ENCODE results near the gene ZG16B.

The ZG16B gene

DNA sequence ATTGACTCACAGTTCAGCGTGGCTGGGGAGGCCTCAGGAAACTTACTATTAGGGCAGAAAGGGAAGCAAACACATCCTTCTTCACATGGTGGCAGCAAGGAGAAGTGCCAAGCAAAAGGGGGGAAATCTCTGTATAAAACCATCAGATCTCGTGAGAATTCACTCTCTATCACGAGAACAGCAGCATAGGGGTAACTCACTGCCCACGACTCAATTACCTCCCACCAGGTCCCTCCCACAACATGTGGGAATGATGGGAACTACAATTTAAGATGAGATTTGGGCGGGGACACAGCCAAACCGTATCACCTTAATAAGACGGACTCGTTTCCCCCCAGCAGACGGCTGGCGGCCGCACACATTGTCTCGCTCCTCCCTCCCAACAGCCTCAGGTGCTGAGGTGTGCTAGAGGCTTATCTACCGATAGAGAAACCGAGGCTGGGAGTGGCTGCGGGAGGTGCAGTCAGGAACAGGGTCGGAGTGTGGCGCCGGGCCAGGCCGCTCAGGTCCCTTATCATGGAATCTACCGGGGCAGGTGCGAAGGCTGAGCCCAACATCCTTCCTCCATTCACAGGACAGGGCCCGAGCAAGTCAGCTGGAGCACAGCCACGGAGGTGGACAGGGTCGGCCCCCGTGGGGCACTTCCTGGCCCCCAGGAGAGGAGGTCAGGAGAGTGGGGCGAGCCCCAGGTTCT lies 4.9 kb upstream of the ZG16B start:
- no peak for DNase-seq

DNA sequence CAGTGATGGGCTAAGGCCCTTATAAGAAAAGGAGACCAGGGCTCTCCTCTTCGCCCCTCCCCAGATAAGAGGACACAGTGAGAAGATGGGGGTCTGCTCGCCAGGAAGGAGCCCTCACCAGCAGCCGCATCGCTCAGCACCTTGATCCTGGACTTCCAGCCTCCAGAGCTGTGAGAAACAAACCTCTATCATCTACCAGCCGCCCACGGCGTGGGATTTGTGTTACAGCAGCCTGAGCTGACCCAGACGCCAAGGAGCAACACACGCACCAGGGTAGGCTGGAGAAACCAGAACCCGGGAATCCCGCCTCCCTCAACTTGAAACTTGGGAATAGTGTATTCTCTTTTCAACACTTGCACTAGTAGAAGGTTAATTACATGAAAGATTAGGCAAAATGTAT lies 4.2 kb upstream of the ZG16B start:
- DNase-seq, result no peak

DNA sequence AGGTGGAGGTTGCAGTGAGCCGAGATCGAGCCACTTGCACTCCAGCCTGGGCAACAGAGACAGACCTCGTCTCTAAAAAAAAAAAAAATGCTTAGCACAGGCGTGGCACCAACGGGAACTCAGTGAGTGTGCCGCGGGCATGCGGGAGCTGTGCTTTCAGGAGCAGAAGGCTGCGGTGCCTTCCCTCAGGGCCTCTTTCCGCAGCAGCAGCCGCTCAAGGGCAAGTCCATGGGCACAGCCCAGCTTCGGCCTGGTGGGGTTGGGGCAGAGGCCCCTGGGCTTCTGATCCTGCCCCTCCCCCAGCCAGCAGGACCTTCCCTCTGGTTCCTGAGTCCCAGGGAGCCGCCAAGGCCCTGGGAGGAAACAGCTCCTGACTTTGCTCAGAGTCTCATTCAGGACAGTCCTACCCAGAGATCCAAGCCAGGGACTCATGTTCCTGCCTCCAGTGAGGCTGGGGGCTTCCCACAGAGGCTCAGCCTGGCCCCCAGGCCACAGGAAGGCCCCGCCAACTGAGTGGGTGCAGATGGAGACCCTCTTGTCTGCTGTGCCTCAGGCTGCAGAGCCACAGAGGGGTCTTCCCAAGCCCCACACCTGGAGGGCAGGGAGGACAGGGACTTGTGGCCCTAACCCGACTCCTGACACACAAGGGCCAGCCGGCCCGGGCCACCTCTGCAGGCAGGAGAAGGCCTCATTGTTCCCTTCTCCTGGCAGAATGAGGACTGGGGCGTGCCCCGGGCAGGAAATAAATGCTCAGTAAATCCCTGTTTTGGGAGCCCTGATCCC lies 3.3 kb upstream of the ZG16B start:
- DNase-seq, result no peak

DNA sequence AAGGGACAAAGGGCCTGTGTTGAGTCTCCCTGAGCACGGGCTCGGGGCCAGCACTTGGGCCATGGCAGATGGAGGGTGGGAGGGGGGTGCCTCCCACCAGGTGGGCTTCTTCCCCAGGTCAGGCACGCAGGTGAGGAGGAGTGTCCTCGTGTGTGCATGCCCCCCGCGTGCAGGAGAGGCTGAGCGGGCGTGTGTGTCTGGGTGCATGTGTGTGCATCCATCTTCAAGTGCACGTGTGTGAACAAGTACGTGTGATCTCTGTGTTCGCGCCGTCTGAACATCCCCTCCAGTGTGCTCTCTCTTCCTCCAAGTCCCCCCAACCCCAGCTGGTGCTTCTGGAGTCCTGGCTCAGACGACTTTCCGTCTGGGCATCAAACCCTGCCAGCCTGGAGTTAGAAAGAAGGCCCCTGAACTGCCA lies 2.7 kb upstream of the ZG16B start:
- no peak for DNase-seq

DNA sequence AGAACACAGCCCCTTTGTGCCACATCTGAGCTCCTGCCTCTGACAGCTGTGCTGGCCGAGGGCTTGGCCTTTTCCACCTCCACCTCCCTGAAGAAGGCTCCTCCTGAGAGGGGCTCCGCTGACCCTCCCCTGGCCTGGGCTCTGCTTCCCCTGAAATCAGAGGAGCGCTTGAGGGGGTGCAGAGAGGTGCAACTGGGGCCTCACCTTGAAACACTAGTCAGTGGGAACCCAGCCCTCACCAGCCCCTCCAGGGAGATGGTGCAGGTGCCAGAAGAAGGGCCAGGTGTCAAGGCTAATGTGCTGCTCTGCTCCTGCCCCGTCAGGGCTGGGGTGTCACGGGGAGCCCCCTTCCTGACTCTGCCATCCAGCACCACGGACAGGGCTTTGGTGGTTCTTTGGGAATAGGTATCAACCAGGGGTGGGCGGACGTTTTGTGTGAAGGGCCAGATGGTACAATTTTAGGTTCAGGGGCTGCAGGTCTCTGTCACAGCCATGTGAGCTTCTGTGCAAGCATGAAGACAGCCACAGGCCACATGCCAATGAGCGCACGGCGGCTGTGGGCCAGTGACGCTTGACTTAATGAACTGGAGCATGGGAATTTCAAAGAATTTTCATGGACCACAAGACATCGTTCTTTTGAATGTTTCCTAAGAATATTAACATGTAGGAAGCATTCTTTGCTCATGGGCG lies 2.1 kb upstream of the ZG16B start:
- DNase-seq, result no peak

DNA sequence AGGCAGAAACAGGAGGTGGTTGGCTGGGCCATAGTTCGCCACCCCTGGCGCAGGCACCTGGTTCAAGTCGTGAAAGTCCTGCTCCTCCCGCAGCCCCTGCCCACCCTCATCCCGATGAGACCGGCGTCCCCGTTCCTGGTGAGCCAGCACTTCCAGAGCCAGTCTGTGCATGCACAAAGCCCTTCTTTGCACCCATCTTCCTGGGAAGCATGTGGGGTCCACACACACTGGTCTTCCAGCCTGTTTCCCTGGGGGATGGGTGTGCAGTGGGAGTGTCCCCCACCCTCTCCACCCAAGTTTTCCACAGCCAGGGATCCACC lies 1.6 kb upstream of the ZG16B start:
- DNase-seq, result no peak

DNA sequence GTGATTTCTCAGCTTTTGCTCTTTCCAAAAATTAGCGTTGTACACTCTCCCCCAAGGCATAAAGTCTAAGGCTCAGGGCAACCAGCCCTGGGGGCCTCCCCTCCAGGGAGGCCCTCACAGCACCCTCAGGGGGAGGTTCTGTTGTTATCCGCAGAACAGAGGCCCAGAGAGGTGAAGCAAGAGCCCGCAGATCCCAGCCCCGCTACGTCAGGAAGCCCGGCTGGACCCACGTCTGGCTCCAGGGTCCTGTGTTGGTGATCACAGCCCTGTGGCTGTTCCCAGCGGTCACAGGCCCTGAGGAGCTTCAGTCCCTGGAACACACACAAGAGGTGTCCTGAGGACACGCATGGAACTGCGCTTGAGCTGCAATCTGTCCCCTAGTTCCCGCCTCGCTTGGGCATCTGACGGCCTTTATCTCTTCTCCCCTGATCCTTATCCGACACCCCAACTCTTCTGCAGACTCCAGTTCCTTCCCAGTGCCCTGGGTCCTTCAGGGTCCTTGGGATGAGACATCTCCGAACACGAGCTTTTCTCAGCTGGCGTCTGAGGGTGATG lies 1.1 kb upstream of the ZG16B start:
- no peak for DNase-seq

DNA sequence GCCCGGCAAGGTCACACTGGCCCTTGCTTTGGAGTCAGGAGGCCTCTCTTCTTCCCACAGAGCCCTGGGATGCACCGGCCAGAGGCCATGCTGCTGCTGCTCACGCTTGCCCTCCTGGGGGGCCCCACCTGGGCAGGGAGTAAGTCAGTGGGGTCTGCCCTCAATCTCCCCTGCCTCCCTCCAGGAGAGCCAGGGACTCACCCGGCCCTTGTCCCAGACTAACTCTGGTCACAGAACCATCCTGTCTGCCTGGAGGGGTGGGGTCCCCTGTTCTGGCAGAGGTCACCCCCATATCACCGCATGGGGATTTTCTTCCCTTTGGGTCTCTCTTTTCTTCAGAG lies 222 bp downstream of the ZG16B start:
- DNase-seq, result no peak

DNA sequence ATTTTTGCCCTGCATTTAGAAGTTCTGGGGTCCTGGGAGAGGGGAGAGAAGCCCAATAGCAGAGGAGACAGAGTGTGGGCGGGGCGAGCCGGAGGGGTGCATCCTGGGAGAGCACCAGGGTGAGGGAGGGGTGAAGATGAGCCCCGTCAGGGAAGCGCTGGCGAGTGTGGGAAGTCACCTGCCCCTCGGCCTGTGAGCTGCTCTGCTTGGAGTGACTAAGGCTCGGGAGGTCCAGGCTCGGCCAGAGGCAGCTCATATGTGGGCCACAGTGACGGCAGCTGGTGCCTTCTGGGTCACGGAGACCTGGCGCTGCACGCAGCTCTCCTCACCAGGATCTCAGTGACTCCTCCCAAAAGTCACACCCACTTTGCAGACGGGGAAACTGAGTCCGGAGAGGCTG lies 1.1 kb downstream of the ZG16B start:
- DNase-seq, result no peak

DNA sequence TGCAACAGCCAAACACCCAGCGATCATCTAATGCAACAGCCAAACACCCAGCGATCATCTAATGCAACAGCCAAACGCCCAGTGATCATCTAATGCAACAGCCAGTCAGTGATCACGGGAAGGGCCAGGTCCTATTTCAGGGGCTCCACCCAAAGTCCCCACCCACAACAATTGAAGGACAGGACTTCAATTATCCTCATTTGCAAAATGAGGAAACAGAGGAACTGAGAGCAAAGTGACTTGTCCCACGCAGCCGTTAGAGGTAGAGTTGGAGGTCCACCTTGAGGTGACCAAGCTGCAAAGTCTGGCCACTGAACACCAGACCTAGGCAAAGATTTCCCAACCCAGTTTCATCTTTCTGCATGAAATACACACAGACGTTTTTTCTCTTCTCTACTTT lies 3.7 kb downstream of the ZG16B start:
- DNase-seq, result no peak

DNA sequence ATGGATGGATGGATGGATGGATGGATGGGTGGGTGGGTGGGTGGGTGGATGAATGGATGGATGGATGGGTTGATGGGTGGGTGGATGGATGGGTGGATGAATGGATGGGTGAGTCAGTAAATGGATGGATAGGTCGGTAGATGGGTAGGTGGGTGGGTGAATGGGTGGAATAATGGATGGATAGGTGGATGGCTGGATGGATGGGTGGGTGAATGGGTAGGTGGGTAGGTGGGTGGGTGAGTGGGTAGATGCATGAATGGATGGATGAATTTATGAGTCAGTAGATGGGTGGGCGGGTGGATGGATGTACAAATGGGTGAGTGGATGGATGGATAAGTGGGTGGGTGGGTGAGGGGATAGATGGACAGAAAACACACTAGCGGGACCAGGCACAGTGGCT lies 4.9 kb downstream of the ZG16B start:
- DNase-seq, result no peak

DNA sequence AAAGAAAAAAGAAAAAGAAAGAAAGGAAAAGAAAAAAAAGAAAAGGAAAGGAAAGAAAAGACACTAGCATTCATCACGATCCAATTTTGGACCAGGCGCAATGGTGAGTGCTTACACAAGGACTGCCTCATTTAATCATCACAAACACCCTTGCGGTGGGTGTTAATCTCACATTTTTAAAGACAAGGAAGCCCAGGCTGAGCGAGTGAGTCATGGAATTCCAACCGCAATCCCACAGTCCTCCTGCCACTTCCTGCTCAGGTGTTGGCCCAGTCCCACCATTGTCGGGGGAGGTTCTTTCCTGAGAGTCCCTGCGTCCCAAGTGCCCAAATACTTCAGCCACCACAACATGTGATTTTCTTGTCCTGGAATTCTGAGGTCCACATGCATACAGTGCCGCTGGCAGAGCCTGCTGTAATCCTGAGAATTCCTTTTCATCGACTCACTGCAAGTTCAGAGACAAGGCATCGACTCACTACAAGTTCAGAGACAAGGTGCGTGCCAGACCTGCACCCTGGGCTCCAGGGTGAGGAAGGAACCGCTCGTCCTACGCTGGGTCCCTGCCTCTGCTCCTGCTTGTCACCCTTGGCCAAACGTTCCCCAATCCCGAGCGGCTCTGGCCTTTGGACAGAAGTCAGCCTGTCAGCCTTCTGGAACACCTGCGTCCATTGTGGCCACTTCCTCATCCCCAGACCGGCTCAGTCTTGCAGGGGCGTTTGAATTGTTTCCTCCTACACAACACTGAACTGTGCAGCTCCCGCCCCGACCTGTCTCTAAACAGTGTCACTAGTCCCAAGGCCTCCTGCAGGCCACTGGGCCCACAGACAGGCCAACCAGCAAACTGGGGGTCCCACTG lies 5.8 kb downstream of the ZG16B start:
- DNase-seq, result no peak

DNA sequence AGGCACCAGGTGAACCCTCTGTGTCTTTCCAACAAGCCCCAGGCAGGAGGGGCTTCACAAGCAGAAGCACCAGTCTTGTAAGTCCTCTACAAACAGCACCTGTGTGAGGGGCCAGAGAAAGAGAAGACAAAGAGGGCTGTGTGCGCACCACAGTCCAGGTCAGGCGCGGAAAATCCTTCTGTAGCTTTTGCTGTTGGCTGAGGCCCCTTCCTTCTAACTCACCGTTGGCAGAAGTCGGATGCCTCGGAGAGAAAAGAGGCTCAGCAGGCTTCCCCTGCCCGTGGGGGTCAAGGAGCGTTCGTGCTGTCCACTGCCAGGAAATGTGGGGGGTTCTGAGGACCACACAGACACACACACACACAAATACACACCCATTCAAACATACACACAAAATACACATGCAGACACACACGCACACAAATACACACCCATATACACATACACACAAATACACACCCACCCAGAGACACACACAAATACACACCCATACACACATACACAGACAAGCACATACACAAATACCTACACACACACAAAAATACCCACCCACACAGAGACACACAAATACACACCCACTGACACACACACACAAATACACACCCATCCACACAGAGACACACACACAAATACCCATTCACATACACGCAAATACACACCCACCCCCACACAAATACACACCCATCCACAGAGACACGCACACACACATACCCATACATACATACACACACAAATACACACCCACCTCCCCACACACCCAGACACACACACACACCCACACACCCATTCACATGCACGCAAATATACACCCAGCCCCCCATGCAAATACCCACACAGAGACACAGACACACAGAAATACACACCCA lies 6.8 kb downstream of the ZG16B start:
- no peak for DNase-seq

DNA sequence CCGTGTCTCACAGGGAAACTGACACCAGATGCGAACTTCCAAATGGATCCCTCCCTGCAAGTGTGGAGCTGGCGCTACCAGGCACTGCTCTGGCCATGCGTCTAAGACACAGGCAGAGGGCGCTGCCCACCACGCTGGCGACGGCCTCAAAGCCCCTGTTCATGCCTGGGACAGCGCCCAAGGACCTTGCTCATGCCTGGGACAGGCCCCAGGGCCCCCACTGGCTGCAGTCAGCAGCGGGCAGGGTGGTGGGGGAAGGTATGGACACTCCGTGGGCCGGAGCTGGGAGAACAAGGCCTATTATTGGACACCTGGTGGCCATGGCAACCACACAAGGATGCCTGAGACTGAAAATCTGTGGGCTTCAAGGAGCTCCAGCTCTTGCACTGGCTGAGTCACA lies 8.8 kb downstream of the ZG16B start:
- DNase-seq, result peak; percentile 59

DNA sequence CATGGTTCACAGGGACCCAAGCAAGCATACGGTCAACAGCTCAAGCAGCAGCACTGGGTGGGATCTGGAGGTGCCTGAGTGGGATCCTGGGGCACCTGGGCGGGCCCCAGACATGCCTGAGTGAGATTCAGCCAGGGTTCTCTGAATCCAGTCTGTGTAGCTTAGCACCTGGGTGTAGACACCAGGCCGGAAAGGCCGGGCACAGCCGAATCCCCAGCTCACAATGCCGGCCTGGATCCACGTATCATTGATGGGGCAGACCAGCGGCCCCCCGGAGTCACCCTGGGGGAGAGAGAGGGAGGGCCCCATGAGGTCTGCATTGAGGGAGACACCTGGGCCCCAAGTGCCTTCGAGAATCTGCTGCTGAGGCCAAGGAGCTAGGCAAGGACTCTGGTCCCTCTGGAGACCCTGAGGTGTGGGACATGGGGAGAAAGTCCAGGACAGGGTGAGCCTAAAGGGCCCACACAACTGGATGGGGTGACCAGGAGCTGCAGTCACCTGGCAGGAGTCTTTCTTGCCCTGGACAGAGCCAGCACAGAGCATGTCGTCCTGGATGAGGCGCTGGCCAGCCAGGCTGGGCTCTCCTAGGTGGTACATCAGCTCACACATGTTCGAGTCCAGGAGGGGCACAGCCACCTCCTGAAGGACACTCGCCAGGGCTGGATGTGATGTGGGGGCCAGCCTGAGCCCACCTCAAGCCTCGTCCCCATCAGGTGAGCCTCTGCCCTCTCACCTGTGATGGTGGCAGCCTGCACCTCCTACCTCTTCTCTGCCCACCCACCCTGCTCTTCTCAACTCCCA lies 9.7 kb downstream of the ZG16B start:
- DNase-seq, result no peak

DNA sequence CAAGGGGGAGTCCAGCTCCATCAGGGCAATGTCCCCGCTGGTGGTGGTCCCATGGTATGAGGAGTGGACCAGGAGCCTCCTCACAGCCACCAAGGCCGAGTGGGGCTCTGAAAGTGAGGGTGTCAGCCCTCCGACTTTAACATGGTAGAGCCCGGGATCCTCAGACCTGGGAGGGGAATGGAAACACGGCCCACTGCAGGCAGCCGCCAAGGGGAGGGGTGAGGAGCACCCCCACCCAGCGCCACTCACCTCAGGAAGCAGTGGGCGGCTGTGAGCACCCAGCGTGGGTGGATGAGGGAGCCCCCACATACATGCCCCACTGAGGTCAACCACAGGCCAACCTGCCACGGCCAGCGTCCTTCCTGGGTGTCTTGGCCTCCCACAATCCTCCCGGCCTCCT lies 10.8 kb downstream of the ZG16B start:
- DNase-seq, result no peak

DNA sequence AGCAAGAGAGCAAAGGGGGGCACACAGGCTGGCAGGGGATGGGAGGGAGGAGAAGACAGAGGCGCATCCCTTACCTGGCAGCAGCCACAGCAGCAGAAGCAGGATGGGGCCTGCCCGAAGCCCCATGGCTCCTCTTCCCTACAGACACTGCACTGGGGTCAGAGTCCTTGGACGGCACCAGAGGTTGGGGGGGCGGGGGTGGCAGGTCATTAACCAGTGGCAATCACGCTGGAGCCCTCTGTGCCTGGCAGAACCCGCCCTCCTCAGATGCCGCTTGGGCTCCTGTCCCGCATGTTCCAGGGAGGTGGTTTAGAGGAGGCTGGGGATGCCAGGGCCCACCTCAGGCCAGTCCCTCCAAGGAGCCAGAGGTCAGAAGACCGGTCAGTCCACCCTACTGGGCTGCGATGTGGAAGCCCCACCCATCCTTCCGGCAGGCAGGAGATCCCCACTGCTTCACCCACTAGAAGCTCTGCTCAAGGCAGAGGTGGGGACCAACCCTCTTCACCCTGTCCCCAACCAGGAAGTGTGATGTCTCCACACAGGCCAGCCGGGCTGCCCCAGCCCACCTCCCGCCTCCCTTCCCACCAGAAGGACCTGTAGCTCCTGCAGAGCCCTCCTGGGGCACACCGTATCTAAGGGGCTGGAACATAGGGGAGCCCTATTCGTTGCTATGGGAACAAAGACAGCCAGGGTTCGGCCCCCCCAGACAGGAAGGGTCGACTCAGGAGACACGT lies 11.7 kb downstream of the ZG16B start:
- DNase-seq, result no peak

DNA sequence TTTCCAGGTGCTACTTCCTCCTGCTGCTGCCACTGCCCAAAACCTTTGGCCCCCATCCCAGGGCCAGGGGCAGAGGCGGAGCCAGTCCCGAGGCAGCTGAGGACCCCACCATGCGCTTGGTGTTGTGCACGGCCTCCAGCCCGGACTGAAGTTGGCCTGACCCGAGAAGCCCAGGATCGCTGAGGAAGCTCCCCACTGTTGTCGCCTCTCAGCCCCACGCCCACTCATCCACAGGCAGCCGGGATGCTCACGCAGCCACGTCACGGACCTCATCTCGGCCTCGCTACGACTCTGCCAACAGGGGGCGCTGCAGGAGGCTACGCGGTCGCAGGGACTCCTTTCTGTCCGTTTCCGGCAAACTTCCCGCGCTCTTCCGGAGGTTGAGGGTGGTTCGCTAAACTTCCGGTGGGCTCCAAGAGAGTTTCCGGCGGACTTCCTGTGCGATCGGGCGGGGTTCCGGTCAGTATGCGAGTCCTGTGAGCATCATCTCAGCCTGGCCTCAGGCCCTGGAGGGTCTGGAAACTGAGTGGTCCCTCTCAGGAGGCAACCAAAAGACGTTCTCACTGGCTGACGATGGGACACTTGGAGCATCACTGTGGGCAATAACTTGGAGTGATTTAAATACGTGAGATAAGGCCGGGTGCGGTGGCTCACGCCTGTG lies 12.4 kb downstream of the ZG16B start:
- DNase-seq, result peak; percentile 83

DNA sequence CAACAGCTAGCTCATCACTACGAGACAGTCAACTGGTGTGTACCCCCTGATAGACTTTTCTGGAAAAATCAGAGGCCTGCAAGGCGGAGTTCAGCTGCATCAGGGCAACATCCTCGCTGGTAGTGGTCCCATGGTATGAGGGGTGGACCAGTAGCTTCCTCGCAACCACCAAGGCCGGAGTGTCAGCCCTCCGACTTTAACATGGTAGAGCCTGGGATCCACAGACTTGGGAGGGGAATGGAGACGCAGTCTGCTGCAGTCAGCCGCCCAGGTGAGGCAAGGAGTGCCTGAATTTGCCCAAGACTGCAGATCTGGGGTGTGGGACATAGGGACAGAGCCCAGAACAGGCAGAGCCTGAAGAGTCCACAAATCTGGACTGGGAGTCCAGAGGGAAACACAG lies 13.4 kb downstream of the ZG16B start:
- no peak for DNase-seq

DNA sequence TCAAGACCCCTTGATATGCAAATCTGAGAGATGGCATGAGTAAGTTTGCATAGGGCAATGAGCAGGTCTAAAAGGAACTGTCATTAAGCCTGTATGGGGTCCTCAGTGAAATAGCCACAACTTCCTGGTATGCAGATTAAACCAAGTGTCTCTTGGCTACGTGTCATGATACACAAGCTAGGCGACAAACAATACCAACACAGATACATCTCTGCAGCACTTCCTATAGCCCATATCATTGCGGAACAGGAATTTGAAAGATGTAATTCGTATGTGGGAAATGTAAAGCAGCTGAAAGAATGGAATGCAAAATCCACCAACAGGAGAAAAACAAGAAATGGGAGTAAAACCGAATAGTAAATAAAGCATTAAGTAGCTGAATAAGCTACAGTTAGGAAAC lies 15.0 kb downstream of the ZG16B start:
- no peak for DNase-seq

All from activated naive CD4-positive, alpha-beta T cell treated with Interleukin-2 at 50 U/mL for 16 hours (primary cell).